Mucosa of descending colon (tissue), 3 donors: ENCODE measurements around the gene TMEM126A. TPM values are rescaled to one million over a fixed set of nuclear protein-coding genes. Genes with fewer than 3 reads are reported as not detected.

Experiments
- ATAC-seq: fragments of 200-7000 bp; cut with Tn5 transposase; one replicate; pipeline ENCODE4 v1.9.1; 2020; ENCODE audit warnings: mild to moderate bottlenecking, moderate library complexity
- DNase-seq, 3 donors: peaks; one replicate each; pipeline ENCODE4 v3.0.0-alpha.2; 2020
- H3K36me3 ChIP-seq: fragments of 200-600 bp; one replicate; pipeline ENCODE4 v1.8.0; 2021; ENCODE audit warnings: low read depth, mild to moderate bottlenecking
- H3K4me1 ChIP-seq: fragments of 200-600 bp; one replicate; pipeline ENCODE4 v1.8.0; 2021; ENCODE audit warnings: low read depth, mild to moderate bottlenecking
- H3K4me3 ChIP-seq: fragments of 200-600 bp; one replicate; pipeline ENCODE4 v1.8.0; 2021; ENCODE audit warnings: mild to moderate bottlenecking
- H3K9me3 ChIP-seq: fragments of 200-600 bp; one replicate; pipeline ENCODE4 v1.8.0; 2021; ENCODE audit warnings: mild to moderate bottlenecking
- intact Hi-C, 2 donors: fragments of 100-400 bp; cut with DNase I in 1 of 2; cut with micrococcal nuclease in 1 of 2; formaldehyde crosslinking; loops; one replicate each; pipeline versions ENCODE4 v1.11.0 to v1.11.1; 2022; cut with DNase I, micrococcal nuclease
- total RNA-seq, 3 donors: library from RNA; stranded (reverse); fragmentation: NEBNext Ultra II Directional in 2 of 3; extraction: Animal tissue kit (Norgen Biotek cat#: 25700) in 2 of 3; gene quantifications; one replicate each; pipeline versions ENCODE4 v1.2.1 to v1.2.4, GENCODE V29; 2021 to 2023
- TF ChIP-seq, protein P1 (sequence below): fragments of 200-600 bp; IDR thresholded peaks from one replicate; pipeline ENCODE4 v1.8.0; 2022; ENCODE audit warnings: antibody characterized with exemption, mild to moderate bottlenecking
- donor health status: DM: no; HTN: no; CAD: no; lungs with moderate emphysema.
- donor health status: DM: no; HTN: no; CAD: no.
- donor health status: DM: no; HTN: yes; CAD: no.

The TMEM126A gene
- total RNA-seq, 3 donors from 2014 or later = 18.8 to 25.8 (median 19.4) TPM

DNA sequence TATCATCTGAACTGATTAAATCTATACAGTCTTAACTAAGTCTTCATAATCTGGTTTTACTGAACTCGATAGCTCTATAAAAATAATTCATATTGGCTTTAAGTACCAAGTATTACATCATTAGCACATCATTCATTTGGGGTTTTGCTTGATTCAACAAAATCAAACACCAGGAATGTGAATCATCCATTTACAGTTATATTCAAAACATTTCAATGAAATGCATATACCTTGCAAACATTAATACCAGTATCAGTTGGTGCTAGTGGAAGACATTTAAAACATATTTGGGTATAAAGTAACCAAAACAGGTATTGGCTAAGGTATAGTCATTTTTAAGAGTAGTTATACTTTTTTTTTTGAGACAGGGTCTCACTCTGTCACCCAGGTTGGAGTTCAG, 50.4 kb downstream of the TMEM126A start:
- TF ChIP-seq, protein P1, sequence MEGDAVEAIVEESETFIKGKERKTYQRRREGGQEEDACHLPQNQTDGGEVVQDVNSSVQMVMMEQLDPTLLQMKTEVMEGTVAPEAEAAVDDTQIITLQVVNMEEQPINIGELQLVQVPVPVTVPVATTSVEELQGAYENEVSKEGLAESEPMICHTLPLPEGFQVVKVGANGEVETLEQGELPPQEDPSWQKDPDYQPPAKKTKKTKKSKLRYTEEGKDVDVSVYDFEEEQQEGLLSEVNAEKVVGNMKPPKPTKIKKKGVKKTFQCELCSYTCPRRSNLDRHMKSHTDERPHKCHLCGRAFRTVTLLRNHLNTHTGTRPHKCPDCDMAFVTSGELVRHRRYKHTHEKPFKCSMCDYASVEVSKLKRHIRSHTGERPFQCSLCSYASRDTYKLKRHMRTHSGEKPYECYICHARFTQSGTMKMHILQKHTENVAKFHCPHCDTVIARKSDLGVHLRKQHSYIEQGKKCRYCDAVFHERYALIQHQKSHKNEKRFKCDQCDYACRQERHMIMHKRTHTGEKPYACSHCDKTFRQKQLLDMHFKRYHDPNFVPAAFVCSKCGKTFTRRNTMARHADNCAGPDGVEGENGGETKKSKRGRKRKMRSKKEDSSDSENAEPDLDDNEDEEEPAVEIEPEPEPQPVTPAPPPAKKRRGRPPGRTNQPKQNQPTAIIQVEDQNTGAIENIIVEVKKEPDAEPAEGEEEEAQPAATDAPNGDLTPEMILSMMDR = no peak
- H3K4me3 ChIP-seq = no peak overlapping the region
- no peak for DNase-seq
- no peaks in the 10 kb centered on the region for H3K36me3 ChIP-seq
- no peaks in the 10 kb centered on the region for H3K9me3 ChIP-seq
- ATAC-seq = no peak
- no peaks in the 10 kb centered on the region for H3K4me1 ChIP-seq
- intact Hi-C loops = no loop called here

DNA sequence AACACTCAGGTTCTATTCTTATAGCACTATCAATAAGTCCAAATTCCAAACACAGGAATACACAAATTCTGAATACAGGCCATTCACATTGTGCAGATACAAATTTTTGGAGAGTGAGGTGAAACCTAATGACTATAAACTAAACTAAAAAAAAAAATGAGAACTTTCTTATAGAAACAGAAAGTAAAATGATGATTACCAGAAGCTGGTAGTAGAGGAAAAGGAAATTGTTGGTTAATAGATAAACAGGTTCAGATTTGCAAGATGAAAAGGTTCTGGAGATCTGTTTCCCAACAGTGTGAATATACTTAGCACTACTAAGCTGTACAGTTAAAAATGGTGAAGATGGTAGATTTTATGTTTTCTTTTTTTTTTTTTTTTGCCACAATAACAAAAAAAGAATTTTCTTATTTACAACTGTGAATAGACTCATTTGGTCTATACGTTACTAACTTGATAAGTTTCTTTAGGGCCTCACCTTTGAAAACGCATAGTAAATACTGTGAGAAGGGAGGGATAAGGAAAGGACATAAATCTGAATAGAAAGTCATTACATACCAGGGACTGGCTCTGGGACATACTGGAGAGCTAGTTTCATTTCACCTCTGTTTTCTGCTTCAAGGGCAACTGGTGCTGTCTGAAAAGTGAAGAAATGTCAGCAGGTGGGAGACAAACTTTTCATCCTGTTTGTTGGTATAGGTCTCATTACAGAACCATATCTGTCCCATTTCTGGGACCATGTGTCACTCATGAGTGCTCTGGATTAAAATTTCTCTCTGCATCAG, 52.4 kb downstream of the TMEM126A start:
- Histone ChIP-seq H3K4me3 (no peak overlapping the region), H3K36me3 (no peaks in the 10 kb centered on the region), H3K4me1 (no peaks in the 10 kb centered on the region), H3K9me3 (no peaks in the 10 kb centered on the region)
- intact Hi-C loops = no loop called here
- DNase-seq (no peak), ATAC-seq (peak; percentile 38)
- TF ChIP-seq, protein P1 = no peak

DNA sequence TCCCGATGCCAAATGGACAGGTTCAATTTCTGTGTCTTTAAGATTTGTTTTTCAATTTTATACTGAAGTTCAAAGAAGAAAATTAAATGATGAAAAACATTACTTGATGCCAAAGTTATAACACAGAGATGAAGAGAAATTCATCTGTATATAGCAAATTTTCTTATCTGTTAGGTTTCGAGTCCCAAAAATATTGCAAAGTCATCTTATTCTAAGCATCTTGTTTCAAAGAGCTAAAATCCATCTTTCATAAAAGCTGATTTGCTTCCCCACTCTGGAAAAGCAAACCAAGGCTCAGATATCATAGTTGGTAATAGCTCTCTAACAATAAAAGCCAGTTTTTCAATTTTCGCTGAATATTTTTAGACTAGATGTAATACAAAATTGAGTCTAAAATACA, 57.2 kb downstream of the TMEM126A start:
- ATAC-seq (no peak), DNase-seq (no peak)
- Histone ChIP-seq H3K36me3 (no peaks in the 10 kb centered on the region), H3K4me1 (no peaks in the 10 kb centered on the region), H3K9me3 (no peaks in the 10 kb centered on the region), H3K4me3 (no peak overlapping the region)
- TF ChIP-seq, protein P1 = no peak
- intact Hi-C loops = no loop called here

DNA sequence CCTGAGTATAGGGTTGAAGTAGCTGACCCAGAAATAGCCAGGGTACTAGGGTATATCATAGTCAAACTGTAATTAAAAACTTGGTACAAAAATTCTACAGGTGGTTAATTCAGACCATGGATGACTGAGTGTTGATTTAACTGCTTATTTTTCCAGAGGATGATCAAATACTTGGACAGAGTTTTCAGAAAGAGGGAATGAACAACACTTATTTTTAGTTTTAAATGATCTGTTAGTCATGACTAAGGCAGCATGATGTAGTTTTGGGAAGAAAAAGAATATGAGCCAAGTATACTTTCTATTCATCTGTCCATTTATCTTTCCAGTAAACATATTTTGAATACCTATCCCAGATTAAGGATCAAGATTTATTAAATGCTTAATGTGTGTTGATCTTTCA, 58.0 kb downstream of the TMEM126A start:
- intact Hi-C loops = no loop called here
- ATAC-seq (no peak), DNase-seq (no peak)
- Histone ChIP-seq H3K9me3 (no peaks in the 10 kb centered on the region), H3K4me1 (no peaks in the 10 kb centered on the region), H3K4me3 (no peak overlapping the region), H3K36me3 (no peaks in the 10 kb centered on the region)
- TF ChIP-seq, protein P1 = no peak

Other genes starting within 250 kb of the TMEM126A start
- 10 to 100 TPM in 1 of 3 donors, 1 to 10 TPM in 2; 2.1 to 11.1 (median 2.4) TPM for gene DLG2, start 20.6 kb upstream of the TMEM126A start, total RNA-seq
- 10 to 100 TPM; 35.3 to 44.1 (median 38.7) TPM for gene TMEM126B, start 19.4 kb upstream of the TMEM126A start, total RNA-seq
- 10 to 100 TPM; 37.6 to 45.6 (median 40.7) TPM for gene CREBZF, start 17.2 kb downstream of the TMEM126A start, total RNA-seq
- 1 to 10 TPM; 4.1 to 6.4 (median 4.1) TPM for gene CCDC89, start 38.2 kb downstream of the TMEM126A start, total RNA-seq
- gene SYTL2, start 163.2 kb downstream of the TMEM126A start, total RNA-seq = 100 to 1,000 TPM; 150 to 502 (median 282) TPM
- gene CCDC83, start 207.4 kb downstream of the TMEM126A start, total RNA-seq = not detected